GM08714 (cell line): ENCODE results near the gene TCF7L2.

Source experiments
- H3K4me3 ChIP-seq: fragments of 200-500 bp; sonication (Bioruptor generic); 2 replicates; pipeline ENCODE4 v1.5.1; 2014; ENCODE audit warnings: mild to moderate bottlenecking, low read length, inconsistent platforms
- ZNF274 ChIP-seq: IDR thresholded peaks from 2 replicates; pipeline ENCODE4 v1.6.1; 2012; ENCODE audit warnings: mild to moderate bottlenecking, low read depth, low read length

TCF7L2 gene

DNA sequence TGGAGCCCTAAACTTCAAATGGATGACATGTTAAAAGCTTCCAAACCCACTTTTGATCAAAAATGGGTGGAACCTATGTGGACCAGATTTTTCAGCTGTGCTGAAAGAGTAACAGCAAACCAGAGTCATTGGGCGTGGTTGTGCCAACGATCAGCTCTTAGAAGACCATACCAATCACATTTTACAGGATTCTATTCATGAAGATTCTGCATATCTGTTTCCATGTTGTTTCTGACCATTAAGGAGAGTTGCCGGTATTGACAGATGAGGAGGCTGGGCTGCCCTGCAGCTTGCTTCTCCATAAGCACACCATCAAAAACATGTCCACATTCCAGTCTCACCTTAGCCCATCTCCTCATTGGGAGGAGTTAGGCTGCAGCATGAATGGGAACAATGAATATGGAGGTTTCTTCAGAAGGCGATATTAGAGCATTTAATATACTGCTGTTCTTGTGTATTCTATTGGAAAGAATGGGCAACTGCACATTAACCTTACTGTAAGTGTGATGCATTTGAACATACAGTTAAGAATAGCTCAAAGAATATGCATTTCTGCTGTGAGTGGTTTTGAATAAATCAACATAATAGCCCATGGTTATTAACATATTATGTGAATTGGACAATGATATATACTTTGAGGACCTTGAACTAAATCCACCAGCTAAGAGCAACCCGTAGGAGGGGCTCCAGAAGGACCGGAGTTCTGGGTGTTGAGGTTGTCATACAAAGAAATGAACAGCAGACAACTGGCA lies 116.7 kb downstream of the TCF7L2 start:
- H3K4me3 ChIP-seq = no peak overlapping the region
- TF ChIP-seq ZNF274 = no peak

DNA sequence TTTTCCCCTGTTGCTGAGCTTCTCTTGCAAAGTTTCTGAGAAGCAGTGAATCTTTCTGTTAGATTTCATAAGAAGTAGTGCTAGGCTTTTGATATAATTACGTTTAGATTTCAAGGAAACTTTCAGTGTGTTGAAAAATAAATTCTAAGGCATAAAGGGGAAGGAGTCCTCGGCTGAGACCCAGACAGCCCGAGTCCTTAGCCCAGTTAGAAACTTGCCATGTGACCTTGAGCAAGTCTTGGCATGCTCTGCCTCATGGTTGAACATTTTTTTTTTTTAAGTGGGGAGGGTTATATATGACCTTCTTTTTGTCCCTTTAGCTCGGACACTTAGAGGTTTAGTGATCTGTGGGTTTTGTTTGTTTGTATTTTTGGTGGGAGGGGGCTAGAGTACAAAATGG lies 117.5 kb downstream of the TCF7L2 start:
- no peak for TF ChIP-seq ZNF274
- no peak overlapping the region for H3K4me3 ChIP-seq

DNA sequence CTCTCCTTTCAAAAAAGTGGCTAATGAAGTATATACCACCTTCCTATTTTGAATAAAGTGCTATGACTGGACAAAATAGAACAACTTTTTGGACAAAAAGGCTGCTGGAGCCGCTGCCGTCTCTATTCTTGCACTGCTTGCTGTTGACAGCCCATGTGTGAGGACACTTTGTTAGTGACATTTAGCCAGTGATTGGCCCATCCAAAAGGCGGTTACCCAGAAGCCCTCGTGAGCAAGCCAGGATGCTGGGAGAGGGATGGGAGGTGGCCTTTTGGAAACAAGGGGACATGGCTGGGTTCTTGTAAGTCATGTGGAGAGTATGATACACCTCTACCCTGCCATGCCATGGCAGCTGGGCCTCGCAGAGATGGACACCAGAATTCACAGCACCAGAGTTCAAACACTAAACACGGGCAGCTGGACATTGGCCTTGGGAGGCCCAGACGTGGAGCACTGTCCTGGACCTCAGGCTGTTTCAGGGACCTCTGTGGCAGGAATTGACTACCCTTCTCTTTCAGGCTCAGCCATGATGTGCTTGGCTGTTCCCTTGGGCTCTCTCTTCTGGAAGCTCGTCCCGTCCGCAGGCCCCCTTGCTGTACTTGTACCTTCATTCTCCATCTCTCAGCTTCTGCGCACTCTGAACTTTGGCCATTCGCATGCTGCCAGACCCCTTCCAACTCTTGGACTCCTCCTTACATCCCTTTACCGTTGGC lies 118.3 kb downstream of the TCF7L2 start:
- no peak overlapping the region for H3K4me3 ChIP-seq
- TF ChIP-seq ZNF274 = no peak

DNA sequence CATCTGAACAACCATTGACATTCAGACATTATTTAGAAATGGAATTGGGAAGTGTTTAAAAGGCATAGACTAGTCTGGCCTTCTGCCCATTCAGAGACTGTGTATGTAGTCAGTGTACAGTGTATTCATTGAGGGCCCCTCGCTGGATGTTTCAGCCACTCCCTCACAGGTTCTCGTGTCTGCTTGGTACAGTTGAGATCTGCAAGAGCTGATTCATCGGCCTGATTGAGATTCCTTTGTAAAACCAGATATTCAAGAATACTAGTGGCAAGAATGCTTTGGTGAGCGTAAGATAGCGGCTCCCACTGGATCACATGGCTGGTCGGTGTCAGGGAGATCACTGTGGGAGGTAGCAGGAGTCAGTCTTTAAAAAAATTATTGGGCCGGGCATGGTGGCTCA lies 119.5 kb downstream of the TCF7L2 start:
- no peak for TF ChIP-seq ZNF274
- H3K4me3 ChIP-seq = no peak overlapping the region

DNA sequence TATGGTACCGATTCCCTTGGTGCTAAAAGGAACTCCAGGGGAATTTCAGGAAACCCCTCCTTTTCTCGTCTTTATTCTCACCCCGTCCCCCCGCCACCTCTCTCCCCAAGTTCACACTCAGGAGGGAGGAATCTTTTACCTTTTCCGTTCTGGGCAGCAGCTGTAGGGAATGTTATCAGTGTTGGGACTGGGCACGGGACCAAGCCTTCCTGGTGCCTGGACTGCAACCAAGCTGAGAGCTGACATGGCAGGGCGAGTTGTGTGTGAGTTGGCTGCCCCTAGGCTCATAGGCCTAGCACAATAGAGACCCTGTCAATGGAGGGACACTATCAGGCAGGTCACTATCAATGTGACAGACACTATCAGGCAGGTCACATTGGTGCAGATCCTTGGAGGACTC lies 121.4 kb downstream of the TCF7L2 start:
- H3K4me3 ChIP-seq = no peak overlapping the region
- no peak for TF ChIP-seq ZNF274

DNA sequence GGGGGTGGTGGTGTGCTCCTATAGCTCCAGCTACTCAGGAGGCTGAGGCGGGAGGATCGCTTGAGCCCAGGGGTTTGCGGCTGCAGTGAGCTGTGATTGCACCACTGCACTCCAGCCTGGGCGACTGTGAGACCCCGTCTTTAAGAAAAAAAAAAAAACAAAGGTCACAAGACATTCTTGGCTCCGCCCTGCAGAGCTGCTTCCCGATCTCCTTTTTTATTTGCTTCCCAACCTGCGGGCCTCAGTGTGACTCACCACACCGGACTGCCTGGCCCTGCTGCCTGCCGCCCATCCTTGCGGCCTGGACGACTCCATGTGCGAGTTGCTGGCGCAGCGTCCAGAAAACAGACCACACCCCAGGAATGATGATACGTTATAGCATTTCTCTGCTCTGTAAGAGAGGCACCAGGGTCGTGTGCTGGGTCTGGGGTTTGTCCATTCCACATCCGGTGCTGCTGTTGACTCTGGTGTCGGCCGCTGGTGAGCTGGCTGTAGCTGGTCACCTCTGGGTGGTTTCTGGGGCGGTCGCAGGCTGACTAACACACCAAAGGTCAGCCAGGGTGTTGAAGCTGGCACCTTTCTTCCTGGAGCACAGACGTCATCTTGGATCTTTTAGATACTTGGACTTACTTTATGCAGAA lies 123.6 kb downstream of the TCF7L2 start:
- TF ChIP-seq ZNF274 = no peak
- H3K4me3 ChIP-seq = no peak overlapping the region

DNA sequence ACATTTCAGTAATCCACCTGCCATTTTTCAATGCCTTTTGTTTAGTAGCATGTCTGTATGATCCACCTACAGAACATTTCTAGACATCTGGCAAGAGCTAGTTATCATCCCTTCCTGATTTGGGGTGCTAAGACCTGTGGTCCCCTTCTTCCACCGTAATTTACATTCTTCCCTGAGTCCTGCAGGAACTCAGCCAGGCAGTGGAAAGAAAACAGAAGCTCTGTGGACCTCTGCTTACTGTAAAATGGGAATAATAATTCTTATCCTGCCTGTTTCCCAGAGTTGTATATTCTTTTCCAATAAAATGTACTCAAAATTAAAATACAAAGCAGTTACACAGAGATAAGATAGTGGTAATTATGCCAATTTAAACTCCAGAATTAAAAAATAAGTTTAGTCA lies 126.9 kb downstream of the TCF7L2 start:
- no peak for TF ChIP-seq ZNF274
- no peak overlapping the region for H3K4me3 ChIP-seq

DNA sequence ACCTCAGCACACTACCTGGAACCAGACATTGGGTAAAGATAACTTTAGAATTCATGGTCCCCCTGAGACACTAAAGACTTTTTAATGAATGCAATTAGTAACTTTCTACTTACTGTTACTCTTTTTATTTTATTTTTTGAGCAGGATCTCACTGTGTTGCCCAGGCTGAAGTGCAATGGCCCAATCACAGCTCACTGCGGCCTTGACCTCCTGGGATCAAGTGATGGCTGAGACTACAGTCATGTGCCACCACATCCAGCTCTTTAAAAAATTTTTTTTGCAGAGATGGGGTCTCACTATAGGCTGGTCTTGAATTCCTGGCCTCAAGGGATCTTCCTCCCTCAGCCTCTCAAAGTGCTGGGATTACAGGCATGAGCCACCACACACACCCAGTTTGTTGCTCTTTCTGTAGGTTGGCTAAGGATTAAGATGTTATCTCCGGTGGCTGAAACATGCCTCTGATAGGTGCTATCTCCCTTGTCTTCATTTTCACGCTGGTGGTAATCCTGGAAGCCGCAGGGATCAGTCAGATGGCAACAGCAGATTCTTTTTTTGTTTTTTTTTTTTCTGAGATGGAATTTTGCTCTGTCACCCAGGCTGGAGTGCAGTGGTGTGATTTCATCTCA lies 128.3 kb downstream of the TCF7L2 start:
- no peak for TF ChIP-seq ZNF274
- no peak overlapping the region for H3K4me3 ChIP-seq

DNA sequence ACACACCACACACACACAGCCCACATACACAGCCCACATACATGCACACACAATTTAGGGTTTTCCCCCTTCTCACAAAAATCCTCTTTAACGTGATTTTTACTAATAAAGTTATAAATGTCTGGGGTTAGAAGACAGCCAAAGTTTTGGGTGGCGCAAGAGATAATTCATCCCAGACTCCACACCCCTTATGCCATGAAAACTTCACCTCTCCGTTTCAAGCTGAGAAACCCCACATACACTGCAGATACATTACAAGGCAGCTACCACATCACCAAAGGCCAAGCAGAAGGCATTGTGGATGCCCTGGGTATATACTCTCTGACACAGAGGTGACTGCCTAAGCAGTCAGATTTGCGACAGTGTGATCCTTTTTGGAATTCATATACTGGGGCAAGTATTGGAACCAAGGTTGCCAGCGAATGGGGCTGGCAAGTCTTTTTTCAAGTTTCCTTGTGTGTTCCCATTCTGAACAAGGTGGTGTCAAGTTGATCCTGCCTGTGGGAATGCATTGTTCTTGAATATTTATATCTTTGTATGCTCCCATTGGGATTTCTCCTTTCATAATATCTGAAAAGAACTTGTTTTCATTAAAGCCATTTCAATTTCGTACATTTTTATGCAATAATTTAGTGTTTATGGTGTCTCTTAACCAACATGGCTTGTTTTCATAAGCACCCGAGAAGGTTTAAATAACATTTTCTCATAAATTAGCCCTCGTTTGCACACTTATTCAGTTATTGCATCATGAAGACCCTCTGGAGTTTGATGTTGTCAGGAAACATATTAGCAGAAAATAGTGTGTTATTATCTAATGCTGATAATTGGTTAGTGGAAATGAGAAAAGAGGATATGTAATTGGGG lies 130.2 kb downstream of the TCF7L2 start:
- TF ChIP-seq ZNF274 = no peak

DNA sequence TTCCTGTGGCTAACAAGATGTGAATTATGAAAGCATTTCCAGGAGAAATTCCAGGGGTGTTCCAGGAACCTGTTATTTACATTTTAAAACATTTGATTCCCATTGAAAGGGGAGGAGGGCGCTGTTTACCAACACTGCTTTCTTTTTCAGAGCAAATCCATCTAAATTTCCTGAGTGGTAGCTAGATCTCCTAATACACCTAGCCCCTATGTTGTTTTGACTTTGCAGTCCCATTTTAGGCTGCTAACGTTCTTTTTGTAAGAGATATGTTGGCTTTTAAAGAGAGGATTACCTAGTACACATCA lies 130.8 kb downstream of the TCF7L2 start:
- TF ChIP-seq ZNF274 = no peak
- H3K4me3 ChIP-seq = no peak overlapping the region

More for the DNA sequence above, 130.2 kb downstream of the TCF7L2 start:
- H3K4me3 ChIP-seq = no peak overlapping the region

DNA sequence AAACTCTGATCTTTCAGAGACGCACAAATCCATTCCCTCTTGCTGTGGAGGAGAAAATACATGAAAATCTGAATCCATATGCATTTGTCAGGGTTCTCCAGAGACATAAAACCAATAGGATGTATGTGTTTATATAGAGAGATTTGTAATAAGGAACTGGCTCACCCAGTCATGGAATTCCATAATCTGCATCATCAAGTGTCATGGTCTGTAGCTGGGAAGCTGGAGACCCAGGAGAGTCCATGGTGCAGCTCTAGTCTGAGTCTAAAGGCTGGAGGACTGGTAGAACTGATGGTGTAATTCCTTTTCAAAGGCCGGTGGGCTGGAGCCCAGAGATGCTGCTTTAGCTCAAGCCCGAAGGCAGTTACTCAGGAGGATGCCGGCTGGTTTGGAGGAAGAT lies 134.0 kb downstream of the TCF7L2 start:
- no peak for TF ChIP-seq ZNF274
- H3K4me3 ChIP-seq = no peak overlapping the region

DNA sequence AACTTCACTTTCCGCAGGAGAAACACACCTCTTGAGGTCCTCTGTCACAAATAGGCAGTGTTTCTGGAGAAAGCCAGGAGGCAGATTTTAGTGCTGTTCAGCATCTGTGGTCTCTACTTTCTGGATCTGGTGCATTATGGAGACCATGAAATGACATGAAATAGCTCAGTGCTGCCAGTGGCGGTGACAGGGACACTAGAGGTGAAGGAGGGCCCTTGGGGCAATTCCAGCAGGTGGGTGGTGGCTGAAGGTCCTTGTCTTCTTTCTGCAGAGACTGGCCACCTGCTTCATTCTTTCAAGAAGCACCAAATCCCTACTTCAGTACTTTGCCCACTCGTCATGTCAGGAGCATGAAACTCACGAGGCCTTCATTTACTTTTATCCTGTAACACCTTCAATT lies 135.7 kb downstream of the TCF7L2 start:
- no peak overlapping the region for H3K4me3 ChIP-seq
- TF ChIP-seq ZNF274 = no peak

DNA sequence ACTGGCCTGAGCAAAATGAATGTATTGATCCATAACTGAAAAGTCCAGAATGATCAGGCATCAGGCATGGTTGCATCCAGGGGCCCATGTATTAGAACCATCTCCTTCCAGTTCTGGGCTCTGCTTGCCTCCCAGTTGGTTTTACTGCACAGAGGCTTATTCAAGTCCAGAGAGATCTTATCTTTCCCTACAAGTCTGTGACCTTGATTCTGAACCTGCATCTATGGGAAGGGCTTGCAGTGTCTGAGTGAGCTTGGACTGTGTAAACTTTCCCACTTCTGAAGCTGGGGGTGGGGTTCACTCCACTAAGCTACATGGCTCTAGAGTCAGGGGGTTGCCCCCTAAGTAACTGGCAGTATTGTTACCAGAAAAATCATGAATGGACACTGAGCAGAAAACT lies 136.2 kb downstream of the TCF7L2 start:
- H3K4me3 ChIP-seq = no peak overlapping the region
- no peak for TF ChIP-seq ZNF274
